Regular cardiac myocyte (primary cell): ENCODE measurements around the gene CLNS1A. TPM values are rescaled to one million over a fixed set of nuclear protein-coding genes. Genes with fewer than 3 reads are reported as not detected.

ENCODE experiments used
- total RNA-seq: library from RNA; depleted of rRNA; stranded (reverse); fragments of >200 nt; gene quantifications from 2 replicates; pipeline ENCODE4 v1.2.3, GENCODE V29; 2014

The CLNS1A gene
- 131 and 160 TPM in 2 replicates for total RNA-seq

GRCh38 chr11:77637345-77638165 is at the start of gene CLNS1A:
CLNS1A (minus strand) TSS chr11:77637794; CDS start chr11:77637714, 80 bp downstream.

GRCh38 chr11:77589521-77590193 is 47.9 kb downstream of the CLNS1A start, which contains the start of gene AQP11:
AQP11 (plus strand) TSS chr11:77589953; CDS start chr11:77589993, 40 bp downstream.

Other genes starting within 250 kb of the CLNS1A start
- gene PAK1, start 163.7 kb downstream of the CLNS1A start, total RNA-seq = 18.6 and 37.0 TPM in 2 replicates
- 1.2 and 2.3 TPM in 2 replicates for gene AQP11, start 47.8 kb downstream of the CLNS1A start, total RNA-seq
- 51.6 and 57.5 TPM in 2 replicates for gene RSF1, start 182.9 kb upstream of the CLNS1A start, total RNA-seq
- 37.8 and 42.9 TPM in 2 replicates for gene AAMDC, start 183.3 kb upstream of the CLNS1A start, total RNA-seq